SHP77 (cell line): Measurements from ENCODE around the gene KMT2A.
"Not testable (repeated sequence)": the region's sequence is repeated elsewhere in the genome, so short reads cannot be mapped to it uniquely, and the experiment has no call there.

Experiments
- DNase-seq, 2 experiments: peaks; one replicate each; lab custom pipeline; 2025; lab: John Stamatoyannopoulos, UW

KMT2A gene

DNA sequence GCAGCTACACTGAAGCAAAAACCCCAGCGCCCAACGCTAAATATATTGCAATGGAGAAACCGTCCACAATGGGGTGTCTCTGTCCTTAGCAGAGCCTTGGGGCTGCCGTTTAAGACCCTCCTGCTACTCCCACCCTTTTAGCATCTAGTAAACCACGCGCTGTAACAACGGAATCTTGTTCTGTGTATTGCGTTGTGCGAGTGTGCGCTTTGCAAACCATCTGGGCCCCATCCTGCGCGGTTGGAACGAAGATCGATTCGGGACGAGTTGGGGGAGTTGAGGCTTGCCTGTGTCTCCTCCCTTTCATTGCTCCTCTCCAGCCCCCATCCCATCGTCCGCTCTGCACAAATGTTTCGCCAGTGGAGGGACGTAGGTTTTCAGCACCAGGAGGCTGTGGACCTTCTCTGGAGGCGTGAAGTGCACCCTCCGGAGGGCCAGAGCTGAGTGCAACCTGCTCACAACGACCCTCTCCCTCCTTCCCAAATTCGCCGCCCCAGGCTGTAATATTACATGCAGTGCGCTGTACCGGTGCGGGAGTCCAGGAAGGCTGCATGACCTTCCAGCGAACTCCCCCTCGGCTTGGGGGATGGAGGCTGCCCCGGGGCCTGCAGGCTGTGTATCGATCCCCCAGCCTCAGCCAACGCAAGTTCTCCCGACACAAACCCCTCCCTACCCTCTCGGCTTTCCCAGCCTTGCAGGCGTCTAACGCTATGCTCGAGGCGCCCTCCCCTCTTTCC lies 1.6 kb upstream of the KMT2A start:
- DNase-seq: no peak

- peak; percentile 95 for DNase-seq
These were observed 901 bp upstream of the KMT2A start for GRCh38 chr11:118435290-118435892.

GRCh38 chr11:118436639-118437207 lies 431 bp downstream of the KMT2A start:
- peak; percentile 0 to 21 for DNase-seq

DNA sequence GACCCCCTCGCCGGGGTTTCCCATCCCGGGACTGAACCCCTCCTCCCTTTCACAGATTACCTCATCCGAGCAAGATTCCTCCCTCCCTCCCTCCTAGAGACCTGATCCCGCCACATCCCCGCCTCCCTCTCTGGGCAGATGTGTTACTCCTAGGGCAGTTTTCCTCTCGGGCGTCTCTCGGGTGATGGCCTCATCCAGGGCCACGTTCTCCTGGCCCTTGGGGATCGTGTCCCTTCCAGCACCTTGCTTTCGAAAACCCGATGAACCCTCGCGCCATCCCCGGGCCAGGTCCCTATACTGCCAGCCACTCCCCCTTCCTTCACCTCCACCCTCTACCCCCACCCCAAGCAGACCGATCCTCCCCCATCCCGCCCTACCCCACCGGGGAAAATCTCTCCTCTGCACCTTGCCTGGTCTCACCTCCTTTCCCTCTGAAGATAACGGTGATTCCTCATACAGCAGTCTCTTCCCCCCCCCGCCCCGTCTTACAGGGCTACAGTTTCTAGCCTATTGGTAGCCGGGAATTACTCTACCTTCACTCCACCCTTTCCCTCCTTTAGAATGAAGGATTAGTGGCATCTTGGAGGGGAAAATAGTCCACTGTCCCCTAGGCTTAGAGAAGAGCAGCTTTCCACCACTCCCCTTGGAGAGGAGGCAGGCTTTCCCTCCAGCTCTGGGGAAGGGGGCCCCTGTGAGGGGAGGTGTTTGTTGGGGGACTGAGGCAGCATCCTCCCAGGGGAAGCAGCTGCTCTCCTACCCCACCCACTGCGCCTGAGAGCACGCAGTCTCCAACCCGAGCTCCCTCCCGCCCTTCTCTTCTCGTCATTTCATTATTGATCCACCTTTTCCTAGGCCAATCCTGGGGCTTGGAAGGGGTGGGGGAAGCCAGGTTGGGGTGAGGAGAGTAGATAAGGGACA lies 1.2 kb downstream of the KMT2A start:
- peak; percentile 7 to 60 for DNase-seq

DNA sequence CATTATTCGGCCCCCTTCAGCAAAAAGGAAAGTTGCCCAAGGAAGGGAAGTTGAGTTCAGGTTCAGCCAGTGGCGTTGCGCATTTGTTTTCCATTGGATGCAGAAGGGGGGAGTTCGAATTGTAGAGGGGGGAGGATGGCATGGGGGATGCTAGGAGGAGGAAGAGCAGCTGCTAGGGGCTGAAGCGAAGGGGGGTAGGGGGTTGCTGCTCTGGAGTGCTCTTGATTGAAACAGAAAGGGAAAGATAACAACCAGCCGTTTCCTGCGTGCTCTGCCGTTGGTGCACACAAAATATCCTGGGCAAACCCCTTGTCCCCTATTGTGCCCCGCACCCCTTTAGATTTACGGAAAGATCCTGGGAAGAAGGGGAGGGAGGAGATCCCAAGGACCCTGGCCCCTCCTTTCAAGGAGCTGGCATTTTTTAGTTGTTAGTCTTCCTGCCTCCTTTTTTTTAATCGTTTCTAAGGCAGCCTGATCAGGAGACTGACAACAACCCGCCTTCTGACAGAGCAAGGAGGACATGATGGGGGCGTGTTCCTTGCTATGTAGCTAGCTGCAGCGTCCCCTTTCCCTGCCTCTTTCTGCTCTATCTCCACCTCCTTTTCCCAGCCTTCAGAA lies 2.1 kb downstream of the KMT2A start:
- DNase-seq: peak; percentile 10 to 24

GRCh38 chr11:118439646-118440045 lies 3.4 kb downstream of the KMT2A start:
- DNase-seq: no peak

DNA sequence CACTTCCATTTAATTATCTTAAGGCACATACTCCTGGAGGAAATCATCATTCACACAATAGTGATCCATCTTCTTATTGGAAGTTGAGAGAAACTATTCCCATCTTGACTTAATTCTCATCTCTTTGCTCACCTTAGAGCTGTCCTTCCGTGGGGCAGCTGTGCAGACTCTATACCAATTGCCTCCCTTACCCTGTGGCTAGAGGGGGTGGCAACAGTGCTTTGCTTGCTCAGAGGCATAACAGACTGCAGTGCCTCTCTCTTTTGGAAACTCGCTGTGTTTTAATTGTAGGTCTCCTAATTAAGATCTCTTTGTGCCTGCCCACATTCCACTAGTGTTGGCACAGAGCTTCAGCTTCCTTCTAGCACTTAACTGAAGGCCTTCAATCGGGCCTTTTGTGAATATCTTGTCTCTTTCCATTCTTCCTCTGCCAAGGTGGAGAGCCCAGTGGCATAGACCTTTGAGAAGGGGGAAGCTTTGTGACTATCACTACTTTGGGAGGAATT lies 5.5 kb downstream of the KMT2A start:
- no peak for DNase-seq

DNA sequence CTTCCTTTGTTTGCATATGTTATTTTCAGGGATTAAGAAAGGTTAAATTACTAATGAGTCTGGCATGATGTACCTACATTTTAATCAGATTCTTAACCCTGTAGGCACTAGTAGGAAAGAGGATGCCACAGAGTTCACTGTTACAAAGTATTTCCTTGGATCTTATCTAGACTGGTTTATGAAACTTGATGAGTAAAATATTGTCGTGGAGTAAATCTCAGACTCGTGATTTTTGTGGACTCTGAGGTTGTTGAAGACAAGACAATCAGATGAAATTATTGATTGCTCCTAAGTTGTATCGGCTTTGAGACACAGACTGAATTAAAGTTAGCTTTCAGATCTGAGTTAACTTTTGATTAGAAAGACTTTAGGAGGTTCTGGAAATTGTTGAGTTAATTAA lies 6.0 kb downstream of the KMT2A start:
- DNase-seq: no peak

DNA sequence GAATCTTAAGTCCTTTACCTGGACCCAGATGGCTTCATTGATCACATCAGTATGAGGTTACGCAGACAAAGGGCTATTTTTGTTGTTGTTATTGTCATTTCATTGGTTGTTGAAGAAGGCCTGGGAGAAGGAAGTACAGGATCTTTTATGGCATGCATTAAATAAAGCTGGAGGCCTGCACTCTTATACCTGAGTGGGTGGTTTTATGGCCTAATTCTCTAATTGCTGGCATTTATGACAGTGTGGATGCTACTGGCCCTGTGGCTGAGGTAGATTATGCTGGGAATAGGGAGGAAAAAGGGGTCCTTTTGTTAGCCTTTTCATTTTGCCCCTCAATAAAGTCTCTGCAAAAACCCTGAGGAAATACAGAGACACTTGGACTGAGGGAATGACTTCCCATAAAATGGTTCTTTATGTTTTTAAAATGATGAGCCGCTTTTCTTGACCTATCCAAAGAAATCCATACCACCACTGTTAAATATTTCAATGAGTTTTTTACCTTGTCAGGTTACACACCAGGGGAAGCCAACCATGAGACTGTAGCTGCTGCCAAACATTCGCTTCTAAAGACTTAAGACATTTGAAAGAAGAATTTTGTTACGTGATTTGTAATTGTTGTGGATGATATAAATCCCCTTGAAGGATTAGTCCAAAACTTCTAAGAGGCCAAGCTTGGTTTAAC lies 6.8 kb downstream of the KMT2A start:
- DNase-seq: no peak

DNA sequence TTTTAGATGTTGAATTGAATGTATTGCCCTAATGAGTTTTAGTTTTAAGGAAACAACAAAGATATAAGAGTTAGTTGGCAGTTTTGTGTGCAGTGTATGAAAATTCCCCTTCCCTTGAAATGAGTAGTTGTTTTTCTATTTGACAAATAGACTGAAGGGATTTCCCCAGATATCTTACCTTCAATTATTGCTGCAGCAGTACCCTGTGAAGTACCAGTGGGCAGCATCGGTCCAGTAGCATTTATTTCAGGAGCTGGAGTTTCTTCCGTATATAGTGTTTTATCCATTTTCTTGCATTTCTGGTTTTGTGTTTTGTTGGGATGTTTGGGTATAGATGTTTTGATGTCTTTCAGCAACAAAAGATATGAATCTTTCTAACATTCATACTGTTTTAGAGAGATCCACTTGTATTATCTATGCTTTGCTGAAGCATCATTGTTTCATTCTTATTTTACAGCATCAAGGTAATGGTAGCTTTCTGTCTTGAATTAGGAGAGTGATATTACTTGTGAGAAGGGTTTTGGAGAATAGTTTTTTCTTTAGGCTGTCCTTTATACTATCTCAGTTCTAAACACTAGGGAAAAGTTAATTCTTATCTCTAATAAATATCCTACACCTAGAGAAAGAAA lies 7.4 kb downstream of the KMT2A start:
- DNase-seq: no peak

GRCh38 chr11:118447423-118447822 lies 11.1 kb downstream of the KMT2A start:
- no peak for DNase-seq

DNA sequence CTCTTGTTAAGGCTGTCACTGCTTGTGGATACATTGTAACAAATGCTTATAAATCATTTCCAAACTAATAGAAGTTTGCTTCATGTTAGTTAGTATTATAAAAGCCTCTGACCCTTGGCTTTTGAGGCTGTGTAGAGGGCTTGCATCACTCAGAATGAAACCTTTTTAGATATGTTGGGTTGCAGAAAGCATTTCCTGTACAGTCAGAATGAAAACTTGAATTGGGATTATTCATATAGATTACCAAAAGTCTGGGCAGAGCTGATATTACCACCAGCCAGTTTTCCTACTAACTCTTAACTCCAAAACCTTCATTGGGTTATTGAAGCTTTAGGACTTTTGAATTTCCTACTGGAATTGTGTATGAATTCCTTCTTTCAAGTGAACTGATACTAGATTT lies 12.0 kb downstream of the KMT2A start:
- DNase-seq: no peak

- DNase-seq: no peak
These were observed 13.1 kb downstream of the KMT2A start for GRCh38 chr11:118449316-118449918.

DNA sequence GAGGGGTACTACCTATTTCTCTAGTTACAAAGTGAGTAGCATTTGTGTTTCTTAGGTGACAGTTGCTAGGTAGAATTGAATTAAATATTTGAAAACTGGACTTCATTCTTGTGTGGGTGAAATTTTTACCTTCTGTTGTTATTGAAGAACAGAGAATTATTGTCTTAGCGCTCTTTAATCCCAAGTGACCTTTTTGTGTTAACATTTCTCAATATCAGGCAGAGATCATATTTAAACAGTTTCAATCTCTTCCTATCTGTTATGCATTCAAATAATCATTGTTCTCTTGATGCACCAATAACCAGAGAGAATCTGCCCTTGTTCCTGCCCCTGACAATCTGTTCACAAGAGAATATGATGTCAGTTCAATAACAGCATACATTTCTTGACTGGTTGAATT lies 14.2 kb downstream of the KMT2A start:
- DNase-seq: no peak

DNA sequence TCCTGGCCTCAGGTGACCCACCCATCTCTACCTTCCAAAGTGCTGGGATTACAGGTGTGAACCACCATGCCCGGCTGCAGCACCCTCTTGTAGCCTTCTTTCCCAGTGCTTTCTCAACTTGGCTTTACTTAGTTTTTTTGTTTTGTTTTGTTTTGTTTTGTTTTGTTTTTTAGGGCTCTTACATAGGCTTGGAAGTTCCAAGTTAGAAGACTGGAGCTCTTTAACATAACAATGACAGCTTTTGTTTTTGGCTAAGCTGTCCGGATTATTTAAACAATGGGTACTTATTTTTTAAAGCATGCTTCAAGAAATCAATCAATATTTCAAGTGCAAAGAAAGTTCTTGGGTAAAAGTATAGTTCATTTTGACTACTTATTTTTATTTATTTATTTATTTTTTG lies 25.9 kb downstream of the KMT2A start:
- DNase-seq: no peak

DNA sequence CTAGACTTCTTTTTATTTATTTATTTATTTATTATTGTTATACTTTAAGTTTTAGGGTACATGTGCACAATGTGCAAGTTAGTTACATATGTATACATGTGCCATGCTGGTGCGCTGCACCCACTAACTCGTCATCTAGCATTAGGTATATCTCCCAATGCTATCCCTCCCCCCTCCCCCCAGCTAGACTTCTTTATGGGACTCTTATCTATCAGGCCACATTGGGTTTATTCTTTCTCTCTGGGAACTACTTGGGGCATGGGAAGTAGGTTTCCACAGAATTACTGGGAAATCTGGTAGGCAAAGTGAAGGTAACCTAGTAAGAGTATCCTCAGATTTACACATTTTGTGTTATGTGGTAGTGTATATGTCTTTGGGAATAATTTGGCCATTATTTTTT lies 32.7 kb downstream of the KMT2A start:
- not testable (repeated sequence) for DNase-seq

DNA sequence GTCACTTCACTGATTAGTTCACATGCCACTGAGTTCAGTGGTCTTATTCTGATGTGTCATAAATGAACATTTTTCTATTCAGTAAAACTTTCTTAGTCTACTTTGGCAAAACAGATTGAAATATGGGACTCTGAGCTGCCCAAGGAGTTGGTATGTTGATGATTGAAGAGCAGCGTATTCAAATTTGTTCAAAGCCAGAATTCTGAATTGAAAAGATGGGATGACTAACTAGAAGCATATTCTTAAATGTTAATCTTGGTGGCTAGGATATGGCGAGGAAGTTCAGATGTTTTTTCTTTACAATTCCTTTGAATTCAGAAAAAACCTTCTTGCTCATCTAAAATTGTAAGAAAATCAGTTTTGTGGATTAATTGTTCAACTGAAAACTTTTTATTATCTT lies 34.7 kb downstream of the KMT2A start:
- no peak for DNase-seq

DNA sequence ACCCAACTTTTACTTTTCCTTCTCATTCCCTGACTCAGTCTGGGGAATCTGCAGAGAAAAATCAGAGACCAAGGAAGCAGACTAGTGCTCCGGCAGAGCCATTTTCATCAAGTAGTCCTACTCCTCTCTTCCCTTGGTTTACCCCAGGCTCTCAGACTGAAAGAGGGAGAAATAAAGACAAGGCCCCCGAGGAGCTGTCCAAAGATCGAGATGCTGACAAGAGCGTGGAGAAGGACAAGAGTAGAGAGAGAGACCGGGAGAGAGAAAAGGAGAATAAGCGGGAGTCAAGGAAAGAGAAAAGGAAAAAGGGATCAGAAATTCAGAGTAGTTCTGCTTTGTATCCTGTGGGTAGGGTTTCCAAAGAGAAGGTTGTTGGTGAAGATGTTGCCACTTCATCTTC lies 37.2 kb downstream of the KMT2A start:
- no peak for DNase-seq

DNA sequence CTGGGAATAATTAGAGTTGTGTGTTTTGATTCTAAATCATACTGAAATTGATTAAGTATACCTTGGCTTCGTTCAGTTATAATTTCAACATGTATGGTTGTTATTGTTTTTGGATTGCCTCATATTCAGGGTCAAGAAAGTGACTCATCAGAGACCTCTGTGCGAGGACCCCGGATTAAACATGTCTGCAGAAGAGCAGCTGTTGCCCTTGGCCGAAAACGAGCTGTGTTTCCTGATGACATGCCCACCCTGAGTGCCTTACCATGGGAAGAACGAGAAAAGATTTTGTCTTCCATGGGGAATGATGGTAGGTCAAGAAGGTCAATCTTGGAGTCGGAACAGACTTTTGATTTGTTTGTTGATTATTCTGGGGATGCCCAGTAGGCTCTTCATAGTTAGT lies 40.4 kb downstream of the KMT2A start:
- DNase-seq: no peak

- DNase-seq: not testable (repeated sequence)
These were observed 44.9 kb downstream of the KMT2A start for GRCh38 chr11:118481238-118481637.
